HL-60 (cell line): ENCODE measurements around the gene PAQR5.
"Not testable (repeated sequence)": the region's sequence is repeated elsewhere in the genome, so short reads cannot be mapped to it uniquely, and the experiment has no call there.

Experiments used
- DNase-seq, 2 experiments: peaks; one replicate each; pipeline ENCODE4 v3.0.0-alpha.2; 2010 to 2020; ENCODE audit warnings: low read depth in 1 of 2, low spot score in 1 of 2
- H3K27ac ChIP-seq: fragments of 250-450 bp; sonication (Bioruptor Pico); replicated peaks from 2 replicates; pipeline ENCODE4 v1.5.1; 2020; ENCODE audit warnings: mild to moderate bottlenecking, moderate library complexity
- H3K27me3 ChIP-seq: fragments of 250-450 bp; sonication (Bioruptor Pico); 2 replicates; pipeline ENCODE4 v1.5.1; 2021; ENCODE audit warnings: mild to moderate bottlenecking, moderate library complexity; ENCODE audit not compliant: insufficient read depth, poor library complexity, severe bottlenecking
- H3K4me3 ChIP-seq: replicated peaks from 2 replicates; pipeline ENCODE4 v1.5.1; 2011; ENCODE audit warnings: mild to moderate bottlenecking, control low read depth, low read length; ENCODE audit not compliant: insufficient read depth
- CTCF ChIP-seq: IDR thresholded peaks from one replicate; pipeline ENCODE4 v1.5.1; 2011; ENCODE audit warnings: low read length, control low read depth, inconsistent platforms; ENCODE audit not compliant: insufficient read depth
- GABPA ChIP-seq: IDR thresholded peaks from 2 replicates; pipeline ENCODE4 v1.6.1; 2012; ENCODE audit warnings: low read depth
- POLR2AphosphoS5 ChIP-seq: IDR thresholded peaks from 2 replicates; pipeline ENCODE4 v1.6.1; 2012; ENCODE audit warnings: low read depth
- REST ChIP-seq: IDR thresholded peaks from 2 replicates; pipeline ENCODE4 v1.6.1; 2012; ENCODE audit warnings: low read depth; ENCODE audit not compliant: insufficient replicate concordance
- SPI1 ChIP-seq: IDR thresholded peaks from 2 replicates; pipeline ENCODE4 v1.6.1; 2012; ENCODE audit warnings: low read depth, mild to moderate bottlenecking, borderline replicate concordance

Gene PAQR5

GRCh38 chr15:69338535-69339213 lies 40.0 kb downstream of the PAQR5 start:
- Histone ChIP-seq H3K27ac (no peak overlapping the region), H3K4me3 (no peak overlapping the region), H3K27me3 (no peaks in the 10 kb centered on the region)
- no peak for TF ChIP-seq GABPA
- no peak for TF ChIP-seq POLR2AphosphoS5
- no peak for TF ChIP-seq REST
- TF ChIP-seq SPI1, result no peak
- no peak for TF ChIP-seq CTCF
- DNase-seq, result no peak

- not testable (repeated sequence) for H3K27me3 ChIP-seq, H3K27ac ChIP-seq, DNase-seq, H3K4me3 ChIP-seq
Observed at GRCh38 chr15:69339214-69339543, 40.5 kb downstream of the PAQR5 start.

GRCh38 chr15:69340243-69340900 lies 41.7 kb downstream of the PAQR5 start:
- TF ChIP-seq GABPA (no peak), CTCF (no peak), POLR2AphosphoS5 (no peak), REST (no peak), SPI1 (no peak)
- peak overlapping the region; percentile 55 for H3K27ac ChIP-seq
- DNase-seq, result peak in 1 of 2 experiments; percentile 41
- H3K27me3 ChIP-seq, result no peaks in the 10 kb centered on the region
- no peak overlapping the region for H3K4me3 ChIP-seq

GRCh38 chr15:69341356-69341755 lies 42.6 kb downstream of the PAQR5 start:
- Histone ChIP-seq H3K27me3 (no peaks in the 10 kb centered on the region), H3K27ac (no peak overlapping the region), H3K4me3 (no peak overlapping the region)
- no peak for TF ChIP-seq REST
- no peak for TF ChIP-seq CTCF
- TF ChIP-seq GABPA, result no peak
- no peak for TF ChIP-seq POLR2AphosphoS5
- DNase-seq, result no peak
